Stimulated activated CD8-positive, alpha-beta memory T cell treated with anti-CD3 and anti-CD28 coated beads, Interleukin-15, amount 100 ng/mL, for 4 hours (primary cell): ENCODE measurements around the gene ME1.
A peak's percentile ranks its signal among the peaks of the same experiment; 100 is the strongest.
"Not testable (repeated sequence)": the region's sequence is repeated elsewhere in the genome, so short reads cannot be mapped to it uniquely, and the experiment has no call there.

ENCODE experiments used
- DNase-seq, 2 donors: peaks; one replicate each; pipeline ENCODE4 v3.0.0-alpha.2; 2020; ENCODE audit warnings: low read depth in 2 of 2

Gene ME1

DNA sequence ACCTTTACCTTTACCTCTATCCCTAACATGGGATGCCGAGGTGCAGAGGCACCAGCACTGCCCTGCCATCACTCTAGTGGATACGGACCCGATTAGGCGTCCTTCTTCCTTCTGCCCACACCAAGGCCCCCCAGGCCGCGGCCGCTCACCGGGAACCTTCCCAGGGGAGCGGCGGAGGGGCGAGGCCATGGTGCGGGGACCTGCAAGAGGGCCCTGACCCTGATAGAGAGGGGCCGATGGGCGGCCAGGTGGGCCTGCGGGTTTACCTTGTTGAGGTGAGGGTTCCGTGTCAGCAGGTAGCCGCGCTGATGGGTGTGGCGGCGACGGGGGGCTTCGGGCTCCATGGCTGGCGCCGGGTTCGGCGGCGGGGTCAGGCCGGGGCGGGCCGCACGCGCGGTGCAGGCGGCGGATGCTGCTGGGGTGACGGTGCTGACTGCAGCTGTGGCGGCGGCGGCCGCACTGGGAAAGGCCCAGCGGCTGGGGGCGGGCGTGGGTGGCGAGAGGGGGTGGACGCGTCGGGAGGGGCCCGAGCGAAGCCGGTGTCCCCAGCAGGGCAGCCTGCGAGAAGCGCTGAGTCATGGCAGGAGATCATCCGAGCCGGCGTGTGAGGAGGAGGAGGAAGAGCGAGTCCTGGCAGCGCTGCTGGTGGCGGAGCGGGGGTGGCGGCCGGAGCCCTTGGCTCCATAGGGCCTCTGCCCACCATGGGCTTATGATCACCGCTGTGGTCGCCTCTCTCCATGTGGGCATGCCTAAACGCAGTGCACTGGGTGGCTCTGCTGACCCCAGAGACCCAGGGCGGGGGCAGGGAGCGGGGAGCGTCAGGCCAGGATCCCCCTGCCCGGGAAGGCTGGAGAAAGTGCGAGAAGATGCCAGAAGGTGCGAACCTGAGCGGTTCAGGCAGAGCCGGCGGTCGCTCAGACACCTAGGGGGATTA is at the start of gene ME1:
Gene ME1 (minus strand): TSS at position 441 of the 934 bp plus-strand sequence. CDS start 97 bp downstream, at position 344.
- peak; percentile 27 to 49 for DNase-seq

GRCh38 chr6:83480470-83480869 is 49.6 kb upstream of the ME1 start:
- DNase-seq = no peak

- DNase-seq = no peak
These were observed 48.5 kb upstream of the ME1 start for GRCh38 chr6:83479389-83479788.

- no peak for DNase-seq
These were observed 46.1 kb upstream of the ME1 start for GRCh38 chr6:83476971-83477370.

- no peak for DNase-seq
These were observed 43.5 kb upstream of the ME1 start for GRCh38 chr6:83474309-83474708.

GRCh38 chr6:83472767-83473166 is 41.9 kb upstream of the ME1 start:
- no peak for DNase-seq

DNA sequence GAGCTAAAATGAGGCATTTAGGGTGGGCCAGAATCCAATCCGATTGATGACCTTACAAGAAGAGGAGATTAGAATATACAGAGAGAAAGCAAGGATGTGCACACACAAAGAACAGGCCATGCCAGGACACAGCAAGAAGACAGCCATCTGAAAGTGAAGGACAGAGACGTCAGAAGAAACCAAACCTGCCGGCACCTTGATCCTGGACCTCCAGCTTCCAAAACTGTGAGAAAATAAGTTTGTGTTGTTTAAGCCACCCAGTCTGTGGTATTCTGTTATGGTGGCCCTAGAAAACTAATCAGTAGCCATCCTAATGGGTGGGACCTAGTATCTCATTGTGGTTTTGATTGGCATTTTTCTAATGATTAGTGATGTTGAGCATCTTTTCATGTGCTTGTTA is 39.7 kb upstream of the ME1 start:
- no peak for DNase-seq

- DNase-seq = no peak
These were observed 39.1 kb upstream of the ME1 start for GRCh38 chr6:83470001-83470400.

GRCh38 chr6:83467620-83468036 is 36.8 kb upstream of the ME1 start:
- no peak for DNase-seq

DNA sequence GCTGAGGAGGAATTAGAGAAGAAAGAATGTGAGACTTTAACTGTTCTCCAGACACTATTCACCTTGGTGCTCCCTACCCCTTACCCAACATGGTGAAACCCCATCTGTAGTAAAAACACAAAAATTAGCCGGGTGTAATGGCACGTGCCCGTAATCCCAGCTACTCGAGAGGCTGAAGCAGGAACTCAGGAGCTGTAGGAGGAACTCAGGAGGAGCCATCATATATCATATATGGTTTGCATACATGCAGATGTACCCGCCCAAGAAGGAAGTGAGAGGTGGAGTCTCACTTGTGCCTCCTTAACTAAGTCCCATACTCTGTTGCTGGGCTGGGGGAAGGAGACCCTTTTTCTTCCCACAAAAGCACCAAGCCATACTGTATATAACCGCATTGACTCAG is 35.5 kb upstream of the ME1 start:
- no peak for DNase-seq

DNA sequence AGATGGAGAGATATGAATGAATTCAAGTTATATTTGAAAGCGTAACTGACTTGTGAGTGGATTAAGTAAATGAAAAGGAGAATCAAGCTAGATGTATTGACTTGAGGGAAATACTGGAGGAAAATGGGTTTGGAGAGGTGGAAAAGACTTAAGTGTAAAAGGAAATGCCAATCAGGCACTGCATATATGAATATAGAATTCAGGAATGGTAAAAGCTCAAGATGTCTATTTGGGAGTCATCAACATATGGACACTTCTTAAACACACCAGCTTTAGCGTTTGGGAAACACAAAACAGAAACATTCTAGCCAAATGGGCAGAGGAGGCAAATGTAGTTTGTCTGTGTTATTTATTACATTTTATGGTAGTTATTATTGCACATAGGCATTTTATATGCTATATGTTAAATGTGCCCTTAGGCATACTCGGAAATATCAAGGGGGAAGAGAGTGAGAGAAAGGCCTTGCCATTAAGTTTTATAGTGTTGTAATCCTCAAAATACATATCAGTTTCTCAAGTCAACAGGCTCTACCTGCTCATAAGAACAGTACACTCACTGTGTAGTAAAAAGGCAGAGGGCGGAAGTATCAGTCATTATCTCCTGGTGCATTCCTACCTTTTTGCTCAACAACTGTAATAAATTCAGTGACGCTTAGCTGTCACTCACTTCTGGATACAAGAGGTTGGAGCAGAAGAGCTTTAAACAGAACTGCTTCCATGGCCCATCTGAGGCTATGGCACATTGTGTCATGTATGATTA is 33.7 kb upstream of the ME1 start:
- DNase-seq = no peak

DNA sequence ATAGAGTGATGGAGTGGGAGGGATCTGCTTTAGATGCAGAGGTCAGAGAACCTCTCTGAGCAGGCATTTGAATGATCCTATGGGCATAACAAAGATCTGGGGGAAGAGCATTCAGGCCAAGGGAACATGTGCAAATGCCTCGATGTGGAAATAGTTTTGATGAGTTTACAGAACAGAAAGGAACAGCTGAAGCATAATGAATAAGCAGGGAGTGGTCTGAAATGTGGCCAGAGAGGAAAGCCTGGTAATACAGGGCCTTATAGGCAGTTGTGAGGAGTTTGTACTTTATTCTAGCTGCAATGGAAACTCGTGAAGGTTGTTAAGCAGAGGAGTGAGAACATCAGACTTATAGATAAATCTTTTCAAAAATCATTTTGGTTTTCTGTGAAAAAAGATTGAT is 33.0 kb upstream of the ME1 start:
- DNase-seq = no peak

DNA sequence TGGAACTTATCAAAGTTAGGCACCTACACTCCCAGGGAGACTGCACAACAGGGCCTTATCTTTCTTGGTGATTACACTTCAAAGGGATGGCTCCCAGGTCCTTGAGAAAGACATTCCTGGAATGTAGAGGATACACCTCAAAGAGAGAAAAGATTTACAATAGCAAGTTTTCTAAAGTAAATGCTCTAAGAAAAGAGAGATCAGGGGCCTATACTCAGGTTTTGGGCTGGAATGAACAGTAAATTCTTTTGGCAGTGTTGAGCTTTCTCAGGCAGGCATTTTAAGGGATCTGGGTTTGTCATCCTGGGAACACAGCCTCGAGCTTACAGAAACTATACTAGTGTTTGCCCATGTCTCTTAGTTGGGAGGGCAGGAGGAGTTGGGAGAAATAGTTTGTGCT is 31.7 kb upstream of the ME1 start:
- DNase-seq = no peak

GRCh38 chr6:83461438-83461837 is 30.6 kb upstream of the ME1 start:
- no peak for DNase-seq

- DNase-seq = no peak
These were observed 28.8 kb upstream of the ME1 start for GRCh38 chr6:83459663-83460062.

DNA sequence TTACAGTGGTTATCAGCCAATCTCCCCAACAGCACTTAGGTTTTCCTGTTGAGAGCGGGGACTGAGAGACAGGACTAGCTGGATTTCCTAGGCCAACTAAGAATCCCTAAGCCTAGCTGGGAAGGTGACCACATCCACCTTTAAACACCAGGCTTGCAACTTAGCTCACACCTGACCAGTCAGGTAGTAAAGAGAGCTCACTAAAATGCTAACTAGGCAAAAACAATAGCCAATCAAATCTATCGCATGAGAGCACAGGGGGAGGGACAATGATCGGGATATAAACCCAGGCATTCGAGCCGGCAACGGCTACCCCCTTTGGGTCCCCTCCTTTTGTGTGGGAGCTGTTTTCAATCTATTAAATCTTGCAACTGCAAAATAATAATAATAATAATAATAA is 19.2 kb upstream of the ME1 start:
- not testable (repeated sequence) for DNase-seq

DNA sequence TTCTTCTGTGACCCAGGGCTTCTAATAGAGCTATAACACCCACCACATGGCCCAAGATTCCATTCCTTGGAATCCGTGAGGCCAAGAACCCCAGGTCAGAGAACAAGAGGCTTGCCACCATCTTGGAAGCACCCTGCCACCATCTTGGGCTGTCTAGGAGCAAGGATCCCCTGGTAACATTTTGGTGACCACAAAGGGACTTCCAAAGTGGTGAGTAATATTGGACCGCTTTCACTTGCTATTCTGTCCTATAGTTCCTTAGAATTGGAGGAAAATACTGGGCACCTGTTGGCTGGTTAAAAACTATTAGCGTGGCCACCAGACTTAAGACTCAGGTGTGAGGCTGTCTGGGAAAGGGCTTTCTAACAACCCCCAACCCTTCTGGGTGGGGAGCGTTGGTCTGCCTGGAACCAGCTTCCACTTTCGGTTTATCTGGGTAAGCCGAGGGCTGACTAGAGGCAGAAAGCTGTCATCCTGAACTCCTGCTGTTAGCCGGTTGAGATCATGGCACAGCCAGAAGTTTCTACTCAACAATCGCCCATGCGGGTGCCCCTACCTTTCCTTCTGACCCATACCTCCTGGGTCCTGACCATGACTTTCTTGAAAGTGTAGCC is 13.3 kb upstream of the ME1 start:
- not testable (repeated sequence) for DNase-seq

GRCh38 chr6:83443516-83443915 is 12.7 kb upstream of the ME1 start:
- DNase-seq = no peak

- DNase-seq = no peak
These were observed 11.9 kb upstream of the ME1 start for GRCh38 chr6:83442752-83443151.

DNA sequence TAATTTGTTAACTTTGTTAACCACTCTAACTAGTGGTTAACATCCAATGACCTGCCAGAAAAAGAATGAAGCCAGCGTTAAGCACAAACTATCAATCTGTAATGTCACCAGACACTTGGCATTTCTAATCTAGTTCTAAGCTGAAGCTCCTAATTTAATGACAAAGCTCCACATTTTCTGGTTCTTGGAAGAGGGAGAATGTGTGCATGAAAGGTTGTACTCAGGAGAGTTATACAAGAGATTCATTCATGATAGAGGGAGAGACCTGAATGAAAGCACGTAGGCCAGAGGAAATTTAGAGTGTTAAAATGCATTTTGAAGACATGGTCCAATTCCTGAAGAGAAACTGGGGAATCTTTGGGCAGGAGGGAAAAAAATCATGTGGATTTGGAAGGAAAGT is 8.3 kb upstream of the ME1 start:
- DNase-seq = no peak

- no peak for DNase-seq
These were observed 5.8 kb upstream of the ME1 start for GRCh38 chr6:83436674-83437073.

DNA sequence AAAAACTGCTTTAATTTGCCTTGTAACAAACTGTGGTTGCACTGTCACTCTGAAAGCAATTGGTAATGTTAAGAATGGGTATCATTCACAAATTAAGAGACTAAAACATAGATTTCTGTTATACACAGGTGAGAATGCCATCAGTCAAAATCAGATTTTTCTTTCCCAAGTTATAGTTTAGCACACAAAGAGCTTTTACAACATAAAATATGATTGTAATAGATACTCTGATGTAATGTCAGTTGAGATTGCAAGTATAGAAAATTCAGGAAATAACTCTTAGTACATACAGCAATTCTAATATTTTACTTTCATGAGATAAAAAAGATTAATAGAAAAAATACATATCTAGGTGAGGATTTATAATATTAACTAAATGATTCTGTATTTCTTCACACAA is 2.3 kb upstream of the ME1 start:
- DNase-seq = no peak

GRCh38 chr6:83432636-83433035 is 1.8 kb upstream of the ME1 start:
- no peak for DNase-seq
